Measurements from ENCODE around the gene LY6G6C. TPM values are rescaled to one million over a fixed set of nuclear protein-coding genes. Genes with fewer than 3 reads are reported as not detected.

Gene LY6G6C
- total RNA-seq, 1 experiment from 2014 or later, result 0.22 TPM

DNA sequence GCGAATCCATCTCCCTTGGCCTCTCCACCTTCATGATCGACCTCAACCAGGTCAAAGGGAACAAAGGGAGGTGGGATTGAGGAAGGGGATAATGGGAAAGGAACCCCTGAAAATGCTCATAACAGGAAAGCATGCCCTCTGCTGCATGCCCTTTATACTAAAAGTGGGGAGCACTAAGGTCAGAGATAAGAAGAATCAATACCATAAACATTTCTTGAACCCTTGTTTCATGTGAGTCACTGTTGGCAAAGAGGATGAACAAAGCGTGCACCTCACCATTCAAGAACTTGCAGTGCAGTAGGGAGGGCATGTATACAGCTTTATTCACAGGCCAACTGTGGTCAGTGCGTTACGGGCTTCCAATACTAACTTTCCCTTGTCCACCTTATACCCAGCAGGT is 39.2 kb upstream of the LY6G6C start:
- Histone ChIP-seq H3K36me3 (ENCODE audit: low read depth, low read length) (no peaks in the 10 kb centered on the region), H3K79me2 (ENCODE audit: low read length) (no peaks in the 10 kb centered on the region), H3K4me3 (ENCODE audit: low read length) (no peak overlapping the region), H3K27me3 (ENCODE audit: low read length) (no peaks in the 10 kb centered on the region), H3K4me2 (ENCODE audit: low read length) (no peak overlapping the region), H3K27ac (ENCODE audit: low read length) (no peak overlapping the region), H3K4me1 (ENCODE audit: insufficient read depth, low read length) (0 out of 2 replicates have a peak, but pooled peaks cover 5% of the 10 kb centered on the region), H3K9me2 (replicated peaks; ENCODE audit: low read length) (no peaks in the 10 kb centered on the region), H4K20me1 (ENCODE audit: low read length) (no peaks in the 10 kb centered on the region), H3K9ac (ENCODE audit: low read length) (no peak overlapping the region), H3F3A (ENCODE audit: low read length, unreplicated experiment) (no peaks in the 10 kb centered on the region), H2AFZ (ENCODE audit: low read length) (no peak overlapping the region), H3K9me3 (ENCODE audit: low read length) (no peaks in the 10 kb centered on the region)
- BruUV-seq (replicated peaks), result no TSS peak
- TF ChIP-seq, protein P1, sequence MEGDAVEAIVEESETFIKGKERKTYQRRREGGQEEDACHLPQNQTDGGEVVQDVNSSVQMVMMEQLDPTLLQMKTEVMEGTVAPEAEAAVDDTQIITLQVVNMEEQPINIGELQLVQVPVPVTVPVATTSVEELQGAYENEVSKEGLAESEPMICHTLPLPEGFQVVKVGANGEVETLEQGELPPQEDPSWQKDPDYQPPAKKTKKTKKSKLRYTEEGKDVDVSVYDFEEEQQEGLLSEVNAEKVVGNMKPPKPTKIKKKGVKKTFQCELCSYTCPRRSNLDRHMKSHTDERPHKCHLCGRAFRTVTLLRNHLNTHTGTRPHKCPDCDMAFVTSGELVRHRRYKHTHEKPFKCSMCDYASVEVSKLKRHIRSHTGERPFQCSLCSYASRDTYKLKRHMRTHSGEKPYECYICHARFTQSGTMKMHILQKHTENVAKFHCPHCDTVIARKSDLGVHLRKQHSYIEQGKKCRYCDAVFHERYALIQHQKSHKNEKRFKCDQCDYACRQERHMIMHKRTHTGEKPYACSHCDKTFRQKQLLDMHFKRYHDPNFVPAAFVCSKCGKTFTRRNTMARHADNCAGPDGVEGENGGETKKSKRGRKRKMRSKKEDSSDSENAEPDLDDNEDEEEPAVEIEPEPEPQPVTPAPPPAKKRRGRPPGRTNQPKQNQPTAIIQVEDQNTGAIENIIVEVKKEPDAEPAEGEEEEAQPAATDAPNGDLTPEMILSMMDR (conservative IDR thresholded peaks at IDR 0.05; ENCODE audit: low read depth, low read length), result peak; percentile 30; the same call in 1 of the 2 replicates
- no peak for TF ChIP-seq EZH2phosphoT487 (IDR thresholded peaks at IDR 0.05; ENCODE audit: borderline replicate concordance, low read length)
- CTCF ChIA-PET, result interaction anchor here (0.5 kb wide), 2 partner anchors 23 to 69 kb away, joined by 3 to 4 read pairs; no protein-coding TSS in a partner anchor
- DNase-seq, result no peak
- no peak for ATAC-seq
- POLR2A ChIA-PET (ENCODE audit: unreplicated experiment), result no interaction called here
- intact Hi-C loops (cut with micrococcal nuclease), result loop anchor here (10.0 kb wide), 1 partner anchor 46 kb away; the partner anchor contains the start of gene LY6G6D

DNA sequence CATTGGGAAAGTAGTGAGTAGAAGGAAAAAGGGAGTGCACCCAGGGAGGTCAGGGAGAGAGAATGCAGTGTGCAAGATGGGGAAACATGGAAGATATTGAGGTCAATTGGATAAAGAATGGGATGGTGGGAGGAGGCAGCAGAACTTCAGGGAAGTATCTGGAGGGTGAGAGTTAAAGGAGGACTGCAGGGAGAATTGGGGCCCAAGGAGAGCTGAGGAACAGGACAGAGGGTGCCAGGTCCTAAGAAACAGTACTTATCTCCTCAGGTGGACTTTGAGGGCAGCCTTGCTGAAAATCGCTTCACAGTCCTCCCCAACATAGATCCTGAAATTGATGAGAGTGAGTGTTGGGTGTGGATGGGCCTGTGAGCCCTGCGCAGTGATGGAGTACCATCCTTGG is 36.7 kb upstream of the LY6G6C start:
- Histone ChIP-seq H3K27me3 (ENCODE audit: low read length) (no peaks in the 10 kb centered on the region), H3K4me3 (ENCODE audit: low read length) (no peak overlapping the region), H4K20me1 (ENCODE audit: low read length) (no peaks in the 10 kb centered on the region), H2AFZ (ENCODE audit: low read length) (no peak overlapping the region), H3K9me2 (replicated peaks; ENCODE audit: low read length) (no peaks in the 10 kb centered on the region), H3K9me3 (ENCODE audit: low read length) (no peaks in the 10 kb centered on the region), H3K9ac (ENCODE audit: low read length) (no peak overlapping the region), H3K4me2 (ENCODE audit: low read length) (no peak overlapping the region), H3K27ac (ENCODE audit: low read length) (no peak overlapping the region), H3K79me2 (ENCODE audit: low read length) (no peaks in the 10 kb centered on the region), H3F3A (ENCODE audit: low read length, unreplicated experiment) (no peaks in the 10 kb centered on the region), H3K36me3 (ENCODE audit: low read depth, low read length) (no peaks in the 10 kb centered on the region), H3K4me1 (ENCODE audit: insufficient read depth, low read length) (peaks cover 3% of the 10 kb centered on the region)
- DNase-seq (no peak), ATAC-seq (no peak)
- ChIA-PET POLR2A (ENCODE audit: unreplicated experiment) (no interaction called here), CTCF (no interaction called here)
- BruUV-seq (replicated peaks), result no TSS peak
- TF ChIP-seq EZH2 (IDR thresholded peaks at IDR 0.05; ENCODE audit: low read length, unreplicated experiment) (no peak), EZH2phosphoT487 (IDR thresholded peaks at IDR 0.05; ENCODE audit: borderline replicate concordance, low read length) (no peak)
- TF ChIP-seq, protein P1 (conservative IDR thresholded peaks at IDR 0.05; ENCODE audit: low read depth, low read length), result no peak
- intact Hi-C loops (cut with micrococcal nuclease), result no loop called here

DNA sequence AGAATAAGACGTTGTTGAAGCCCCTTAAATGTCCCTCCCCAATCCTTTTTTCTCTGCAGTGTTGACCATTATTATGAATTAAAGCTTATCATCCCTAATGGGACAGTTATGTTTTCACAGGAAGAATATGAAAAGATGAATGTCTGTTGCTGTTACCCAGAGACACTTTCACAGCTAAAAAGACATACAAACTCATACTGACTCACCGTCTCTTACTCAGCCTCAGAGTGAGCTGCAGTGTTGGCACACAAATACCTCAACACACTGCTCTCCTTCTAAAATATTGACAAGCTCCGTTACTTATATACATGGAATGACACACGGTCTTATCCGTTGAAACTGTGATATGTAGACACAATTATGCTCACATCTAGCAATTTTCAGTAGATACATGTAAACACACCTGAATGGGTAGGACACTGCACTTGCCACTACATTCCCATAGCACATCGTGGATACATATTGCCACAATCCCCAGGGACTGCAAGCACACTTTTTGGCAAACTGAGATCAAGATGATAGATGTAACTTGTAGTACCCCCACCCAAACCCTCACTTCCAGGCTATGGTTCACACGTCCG is 31.3 kb upstream of the LY6G6C start:
- no peaks in the 10 kb centered on the region for H4K20me1 ChIP-seq (ENCODE audit: low read length)
- ATAC-seq (peak; percentile 99), DNase-seq (peak; percentile 84)
- peak overlapping the region; percentile 62 for H3K27ac ChIP-seq (ENCODE audit: low read length)
- H3K36me3 ChIP-seq (ENCODE audit: low read depth, low read length), result no peaks in the 10 kb centered on the region
- peaks cover 16% of the 10 kb centered on the region for H3K4me1 ChIP-seq (ENCODE audit: insufficient read depth, low read length)
- CTCF ChIA-PET, result interaction anchor here (0.6 to 0.9 kb wide), 5 partner anchors 13 to 671 kb away, joined by 3 to 6 read pairs (median 4); partner anchors contain the start of gene MSH5
- no peak overlapping the region for H2AFZ ChIP-seq (ENCODE audit: low read length)
- intact Hi-C loops (cut with micrococcal nuclease), result no loop called here
- POLR2A ChIA-PET (ENCODE audit: unreplicated experiment), result interaction anchor here (0.5 to 1.3 kb wide), 8 partner anchors 12 to 362 kb away, joined by 3 to 7 read pairs (median 4); partner anchors contain the start of genes DDX39B, HSPA1A, HSPA1L and MSH5
- H3K9me2 ChIP-seq (replicated peaks; ENCODE audit: low read length), result no peaks in the 10 kb centered on the region
- H3K9me3 ChIP-seq (ENCODE audit: low read length), result no peaks in the 10 kb centered on the region
- peaks cover 6% of the 10 kb centered on the region for H3F3A ChIP-seq (ENCODE audit: low read length, unreplicated experiment)
- H3K27me3 ChIP-seq (ENCODE audit: low read length), result no peaks in the 10 kb centered on the region
- no TSS peak for BruUV-seq (replicated peaks)
- no peak overlapping the region for H3K9ac ChIP-seq (ENCODE audit: low read length)
- TF ChIP-seq, protein P1 (conservative IDR thresholded peaks at IDR 0.05; ENCODE audit: low read depth, low read length), result no peak
- TF ChIP-seq EZH2 (IDR thresholded peaks at IDR 0.05; ENCODE audit: low read length, unreplicated experiment) (no peak), EZH2phosphoT487 (IDR thresholded peaks at IDR 0.05; ENCODE audit: borderline replicate concordance, low read length) (no peak)
- H3K4me2 ChIP-seq (ENCODE audit: low read length), result peak overlapping the region; percentile 48
- no peaks in the 10 kb centered on the region for H3K79me2 ChIP-seq (ENCODE audit: low read length)
- H3K4me3 ChIP-seq (ENCODE audit: low read length), result no peak overlapping the region

All from PC-3 (cell line).